DOHH2 (cell line): ENCODE results near the gene BSPRY.

Source experiments
- EZH2phosphoT487 ChIP-seq: fragments of 200-600 bp; sonication (generic); IDR thresholded peaks from 2 replicates; pipeline ENCODE4 v1.6.1; 2017; ENCODE audit warnings: borderline replicate concordance, mild to moderate bottlenecking, antibody characterized with exemption, low read length, moderate library complexity, mixed read lengths
- TF ChIP-seq, protein P1 (sequence below): fragments of 200-600 bp; sonication (generic); IDR thresholded peaks from one replicate; pipeline ENCODE4 v1.5.1; 2014; ENCODE audit warnings: antibody characterized with exemption, mild to moderate bottlenecking, low read depth, low read length; ENCODE audit not compliant: poor library complexity, severe bottlenecking

DNA sequence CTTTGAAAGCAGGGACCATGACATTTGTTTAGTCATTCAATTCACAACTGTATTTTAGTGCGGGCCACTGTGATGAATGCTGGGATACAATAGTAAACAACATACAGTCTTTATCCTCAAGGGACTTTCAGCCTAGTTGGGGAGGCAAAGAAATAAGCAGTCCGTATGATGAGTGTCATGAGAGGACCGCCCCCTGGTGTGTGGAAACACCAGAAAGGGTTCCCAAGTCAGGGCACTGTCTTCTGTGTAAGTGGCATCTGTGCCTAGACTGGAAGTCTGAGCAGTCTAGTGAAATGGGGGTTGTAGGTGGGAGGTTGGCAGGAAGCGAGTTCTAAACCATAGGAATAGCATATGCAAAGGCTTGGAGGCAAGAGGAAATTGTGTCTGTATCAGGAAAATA is 68.0 kb downstream of the BSPRY start:
- TF ChIP-seq, protein P1, sequence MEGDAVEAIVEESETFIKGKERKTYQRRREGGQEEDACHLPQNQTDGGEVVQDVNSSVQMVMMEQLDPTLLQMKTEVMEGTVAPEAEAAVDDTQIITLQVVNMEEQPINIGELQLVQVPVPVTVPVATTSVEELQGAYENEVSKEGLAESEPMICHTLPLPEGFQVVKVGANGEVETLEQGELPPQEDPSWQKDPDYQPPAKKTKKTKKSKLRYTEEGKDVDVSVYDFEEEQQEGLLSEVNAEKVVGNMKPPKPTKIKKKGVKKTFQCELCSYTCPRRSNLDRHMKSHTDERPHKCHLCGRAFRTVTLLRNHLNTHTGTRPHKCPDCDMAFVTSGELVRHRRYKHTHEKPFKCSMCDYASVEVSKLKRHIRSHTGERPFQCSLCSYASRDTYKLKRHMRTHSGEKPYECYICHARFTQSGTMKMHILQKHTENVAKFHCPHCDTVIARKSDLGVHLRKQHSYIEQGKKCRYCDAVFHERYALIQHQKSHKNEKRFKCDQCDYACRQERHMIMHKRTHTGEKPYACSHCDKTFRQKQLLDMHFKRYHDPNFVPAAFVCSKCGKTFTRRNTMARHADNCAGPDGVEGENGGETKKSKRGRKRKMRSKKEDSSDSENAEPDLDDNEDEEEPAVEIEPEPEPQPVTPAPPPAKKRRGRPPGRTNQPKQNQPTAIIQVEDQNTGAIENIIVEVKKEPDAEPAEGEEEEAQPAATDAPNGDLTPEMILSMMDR = no peak
- no peak for TF ChIP-seq EZH2phosphoT487
